SKM-1 treated with dmso at 0.1 percent for 144 hours (cell line): ENCODE results near the gene FUCA1.
"Not testable (repeated sequence)": the region's sequence is repeated elsewhere in the genome, so short reads cannot be mapped to it uniquely, and the experiment has no call there.

Experiments
- DNase-seq: peaks from one replicate; lab custom pipeline; 2025; ENCODE audit not compliant: unreplicated experiment; lab: John Stamatoyannopoulos, UW

Gene FUCA1

DNA sequence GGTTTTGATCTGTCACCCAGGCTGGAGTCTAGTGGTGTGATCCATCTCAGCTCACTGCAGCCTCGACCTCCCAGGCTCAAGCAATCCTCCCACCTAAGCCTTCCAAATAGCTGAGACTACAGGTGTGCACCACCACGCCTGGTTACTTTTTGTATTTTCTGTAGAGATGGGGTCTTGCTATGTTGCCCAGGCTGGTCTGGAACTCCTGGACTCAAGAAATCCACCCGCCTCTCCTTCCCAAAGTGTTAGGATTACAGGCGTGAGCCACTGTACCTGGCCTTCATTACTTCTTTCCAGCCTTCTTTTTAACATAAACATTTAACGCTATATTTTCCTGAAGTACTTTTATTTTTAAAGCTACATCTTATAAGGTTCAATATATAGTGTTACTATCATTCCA lies 24.4 kb downstream of the FUCA1 start:
- no peak for DNase-seq

DNA sequence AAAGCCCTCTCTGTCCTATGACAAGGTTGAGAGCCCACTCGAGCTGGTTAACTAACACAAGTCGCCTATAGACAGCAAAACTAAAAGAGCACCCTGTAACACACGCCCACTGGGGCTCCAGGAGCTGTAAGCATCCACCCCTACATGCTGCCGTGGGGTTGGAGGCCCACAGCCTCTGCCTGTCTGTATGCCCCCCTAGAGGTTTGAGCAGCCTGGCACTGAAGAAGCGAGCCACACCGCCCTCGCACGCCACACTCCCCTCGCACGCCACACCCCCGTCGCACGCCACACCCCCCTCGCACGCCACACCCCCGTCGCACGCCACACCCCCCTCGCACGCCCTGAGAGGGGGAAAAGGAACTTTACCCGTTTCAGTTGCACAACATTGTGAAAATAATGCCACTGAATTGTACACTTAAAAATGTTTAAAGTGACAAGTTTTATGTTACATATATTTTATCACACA lies 29.7 kb downstream of the FUCA1 start:
- DNase-seq: peak; percentile 45

DNA sequence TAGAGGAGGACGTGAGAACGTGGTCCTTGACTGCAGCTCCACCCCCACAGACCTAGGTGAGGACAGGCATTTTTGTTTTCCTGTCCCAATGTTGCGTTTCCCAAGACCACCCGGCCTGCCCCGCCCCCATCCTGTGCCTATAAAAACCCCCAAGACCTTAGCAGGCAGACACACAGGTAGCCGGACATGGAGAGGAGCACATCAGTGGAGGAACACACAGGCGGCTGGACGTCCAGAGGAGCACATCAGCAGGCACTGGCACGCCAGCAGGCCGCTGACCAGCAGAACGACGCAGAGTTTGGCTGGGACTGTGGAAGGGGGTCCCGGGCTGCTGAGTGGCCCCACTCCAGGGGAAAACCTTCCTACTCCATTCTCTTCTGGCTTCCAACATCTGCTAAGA lies 30.2 kb downstream of the FUCA1 start:
- DNase-seq: no peak

DNA sequence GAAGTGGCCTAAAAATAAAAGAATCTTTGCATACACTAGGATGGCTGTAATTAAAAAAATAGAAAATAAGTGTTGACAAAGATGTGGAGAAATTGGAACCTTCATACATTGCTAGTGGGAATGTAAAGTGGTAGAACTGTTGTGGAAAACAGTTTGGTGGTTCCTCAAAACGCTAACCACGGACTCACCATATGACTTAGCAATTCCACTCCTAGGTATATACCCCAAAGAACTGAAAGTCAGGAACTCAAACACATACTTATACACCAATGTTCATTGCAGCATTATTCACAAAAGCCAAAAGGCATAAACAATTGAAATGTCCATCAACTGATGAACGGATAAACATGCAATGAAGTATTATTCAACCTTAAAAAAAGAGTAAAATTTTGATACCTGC lies 32.1 kb downstream of the FUCA1 start:
- DNase-seq: peak; percentile 19

DNA sequence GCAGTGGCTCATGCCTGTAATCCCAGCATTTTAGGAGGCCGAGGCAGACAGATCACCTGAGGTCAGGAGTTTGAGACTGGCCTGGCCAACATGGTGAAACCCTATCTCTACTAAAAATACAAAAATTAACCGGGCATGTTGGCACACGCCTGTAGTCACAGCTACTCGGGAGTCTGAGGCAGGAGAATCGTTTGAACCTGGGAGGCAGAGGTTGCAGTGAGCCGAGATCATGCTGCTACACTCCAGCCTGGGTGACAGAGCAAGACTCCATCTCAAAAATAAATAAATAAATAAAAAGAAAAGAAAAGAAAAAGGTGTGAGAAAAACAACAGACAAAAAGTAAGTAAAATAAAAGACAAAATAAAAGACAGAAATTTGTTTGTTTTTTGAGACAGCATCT lies 33.9 kb downstream of the FUCA1 start:
- DNase-seq: not testable (repeated sequence)

DNA sequence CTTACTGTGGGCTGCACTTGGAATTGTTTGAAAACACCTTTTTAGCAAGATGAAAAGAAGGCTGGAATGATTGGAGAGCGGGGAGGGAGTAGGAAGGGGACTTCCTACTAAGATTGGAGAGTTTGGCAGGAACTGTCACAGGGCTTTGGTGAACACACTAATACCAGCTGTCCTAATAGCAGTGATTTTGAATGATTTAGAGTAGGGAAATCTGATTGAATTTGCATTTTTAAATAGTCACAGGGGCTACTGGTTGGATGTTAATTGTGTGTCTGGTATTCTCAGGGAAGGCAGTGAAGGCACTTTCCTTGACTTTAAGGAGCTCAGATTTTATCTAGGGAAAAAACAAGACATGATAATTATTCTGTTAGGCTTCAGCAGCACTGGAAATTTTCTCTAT lies 40.4 kb downstream of the FUCA1 start:
- DNase-seq: no peak

DNA sequence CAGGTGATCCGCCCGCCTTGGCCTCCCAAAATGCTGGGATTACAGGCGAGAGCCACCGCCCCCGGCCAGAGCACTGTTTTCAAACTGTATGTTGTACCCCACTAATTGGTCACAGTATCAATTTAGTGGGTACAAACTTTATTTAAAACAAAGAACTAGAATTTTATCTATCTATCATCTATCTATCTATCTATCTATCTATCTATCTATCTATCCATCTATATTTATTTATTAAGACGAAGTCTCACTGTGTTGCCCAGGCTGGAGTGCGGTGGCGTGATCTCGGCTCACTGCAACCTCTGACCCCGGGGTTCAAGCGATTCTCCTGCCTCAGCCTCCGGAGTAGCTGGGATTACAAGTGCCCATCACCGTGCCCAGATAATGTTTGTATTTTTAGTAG lies 41.5 kb downstream of the FUCA1 start:
- not testable (repeated sequence) for DNase-seq

DNA sequence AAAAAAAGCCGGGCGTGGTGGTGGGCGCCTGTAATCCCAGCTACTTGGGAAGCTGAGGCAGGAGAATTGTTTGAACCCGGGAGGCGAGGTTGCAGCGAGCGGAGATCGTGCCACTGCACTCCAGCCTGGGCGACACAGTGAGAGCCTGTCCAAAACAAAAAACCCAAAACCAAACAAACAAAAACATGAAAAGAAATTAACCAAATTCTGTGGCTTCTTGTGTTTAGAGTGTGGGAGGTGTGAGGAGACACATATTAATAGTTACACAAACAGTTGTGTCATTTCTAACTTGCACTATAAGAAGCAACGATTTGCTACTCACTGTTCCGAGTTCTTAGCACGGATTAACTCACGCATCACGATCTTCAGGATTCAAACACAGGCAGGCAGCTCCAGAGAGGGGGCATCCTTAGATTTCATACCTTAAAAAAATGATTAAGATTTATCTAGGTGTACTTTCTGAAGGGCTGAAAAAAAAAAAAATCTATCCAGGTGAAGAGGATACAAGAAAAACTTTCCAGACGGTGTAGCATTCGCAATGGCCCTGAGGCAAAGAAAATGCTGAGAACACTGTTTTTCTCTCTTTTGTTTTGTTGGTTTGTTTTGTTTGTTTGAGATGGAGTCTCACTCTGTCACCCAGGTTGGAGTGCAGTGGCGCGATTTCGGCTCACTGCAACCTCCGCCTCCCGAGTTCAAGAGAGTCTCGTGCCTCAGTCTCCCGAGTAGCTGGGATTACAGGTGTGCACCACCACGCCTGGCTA lies 42.1 kb downstream of the FUCA1 start:
- DNase-seq: no peak

DNA sequence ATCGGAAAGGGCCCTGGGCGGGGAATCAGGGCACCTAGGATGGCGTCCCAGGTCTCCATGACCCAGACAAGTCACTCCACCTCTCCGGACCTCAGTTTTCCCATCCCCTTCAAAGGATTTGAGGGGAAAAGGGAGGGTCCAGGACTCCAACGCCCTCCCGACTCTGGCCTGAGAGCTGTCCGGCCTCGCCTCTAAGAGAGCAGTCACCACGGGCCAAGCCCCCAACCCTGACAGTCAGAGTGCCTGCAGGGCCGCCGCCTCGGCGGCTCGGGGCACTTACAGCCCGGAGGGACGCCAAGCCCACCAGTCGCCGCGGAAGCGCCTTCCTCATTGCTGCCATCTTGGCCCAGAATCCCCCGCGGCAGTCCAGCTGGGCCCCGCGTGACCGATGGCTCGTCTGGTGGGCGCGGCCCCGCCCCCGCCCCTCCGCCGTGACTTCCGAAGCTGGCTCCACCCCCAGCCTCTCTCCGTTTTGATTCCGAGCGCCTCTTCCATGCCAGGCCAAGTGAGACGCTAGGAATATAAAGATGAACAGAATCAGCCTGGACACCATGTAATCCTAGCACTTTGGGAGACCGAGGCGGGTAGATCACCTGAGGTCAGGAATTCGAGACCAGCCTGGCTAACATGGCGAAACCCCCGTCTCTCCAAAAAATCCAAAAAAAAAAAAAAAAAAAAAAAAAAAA lies 42.9 kb downstream of the FUCA1 start, which contains the start of gene HMGCL:
HMGCL (minus strand) TSS at position 354 of the 686 bp plus-strand sequence; CDS start at position 340, 14 bp downstream.
- peak; percentile 78 for DNase-seq

DNA sequence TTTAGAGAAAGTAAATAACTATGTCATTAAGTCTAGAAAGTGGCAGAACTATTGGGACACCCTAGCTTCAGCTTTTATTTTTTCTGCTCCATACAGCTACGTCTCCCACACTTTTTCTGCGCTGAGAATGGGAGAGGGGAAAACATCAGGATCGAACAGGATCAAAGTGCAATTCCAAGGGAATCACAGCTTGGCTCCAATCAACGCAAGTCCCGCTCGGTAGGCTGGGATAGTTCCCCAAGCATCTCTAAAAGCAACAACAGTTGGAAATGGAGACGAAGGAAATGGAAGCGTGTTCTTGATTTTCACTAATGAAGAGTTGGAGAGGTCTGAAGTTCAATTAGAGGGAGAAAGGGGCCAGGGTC lies 43.4 kb downstream of the FUCA1 start:
- no peak for DNase-seq

DNA sequence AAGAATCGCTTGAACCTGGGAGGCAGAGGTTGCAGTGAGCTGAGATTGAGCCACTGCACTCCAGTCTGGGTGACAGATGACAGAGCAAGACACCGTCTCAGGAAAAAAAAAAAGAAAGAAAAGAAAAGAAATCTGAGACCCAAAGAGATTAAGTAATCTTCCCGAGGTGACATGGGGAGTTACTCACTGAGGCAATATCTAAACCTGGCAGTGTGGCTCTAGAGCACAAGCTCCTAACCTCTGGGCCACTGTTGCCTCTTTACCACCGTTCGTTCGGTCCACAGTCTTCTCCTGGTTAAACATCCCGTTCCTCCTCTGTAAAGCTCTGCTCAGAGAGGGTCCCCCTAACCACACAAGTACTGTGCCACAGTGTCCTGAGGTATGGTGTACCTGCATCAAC lies 44.3 kb downstream of the FUCA1 start:
- no peak for DNase-seq

DNA sequence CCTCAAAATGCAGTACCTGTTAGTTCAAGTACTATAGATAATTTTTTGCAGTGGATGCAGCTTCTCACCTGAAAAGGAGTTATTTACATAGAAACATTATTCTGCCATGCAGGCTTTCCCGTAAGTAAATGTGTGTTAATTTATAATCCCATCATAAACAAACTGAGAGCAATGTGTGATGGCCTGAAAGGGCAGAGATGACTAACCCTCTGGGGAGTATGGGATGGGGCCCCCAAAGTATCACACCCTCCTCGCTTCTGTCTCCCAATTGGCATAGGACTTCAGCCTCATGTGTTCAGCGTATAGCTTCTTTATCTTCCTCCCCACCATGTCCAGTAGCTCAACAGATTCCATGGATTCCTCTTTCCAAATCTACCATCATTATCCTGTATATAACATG lies 50.5 kb downstream of the FUCA1 start:
- DNase-seq: no peak

DNA sequence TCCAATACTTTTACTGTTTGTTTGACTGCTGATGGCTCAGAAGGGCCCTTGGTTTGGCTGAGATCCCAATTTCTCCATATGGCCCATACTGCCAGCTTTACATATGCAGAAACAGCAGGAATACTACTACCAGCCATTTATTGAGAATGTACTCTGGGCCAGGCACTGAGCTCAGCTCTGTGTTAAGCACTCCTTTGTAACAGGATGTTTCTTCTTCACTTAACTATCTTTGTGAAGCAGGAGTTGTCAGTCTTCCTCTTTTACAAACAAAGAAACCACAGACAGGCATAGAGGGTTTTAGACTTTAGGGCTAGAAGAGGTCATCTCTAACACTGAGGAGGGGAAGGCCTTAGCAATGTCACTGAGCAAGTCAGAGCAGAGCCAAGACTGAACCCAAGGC lies 51.2 kb downstream of the FUCA1 start:
- DNase-seq: peak; percentile 67

DNA sequence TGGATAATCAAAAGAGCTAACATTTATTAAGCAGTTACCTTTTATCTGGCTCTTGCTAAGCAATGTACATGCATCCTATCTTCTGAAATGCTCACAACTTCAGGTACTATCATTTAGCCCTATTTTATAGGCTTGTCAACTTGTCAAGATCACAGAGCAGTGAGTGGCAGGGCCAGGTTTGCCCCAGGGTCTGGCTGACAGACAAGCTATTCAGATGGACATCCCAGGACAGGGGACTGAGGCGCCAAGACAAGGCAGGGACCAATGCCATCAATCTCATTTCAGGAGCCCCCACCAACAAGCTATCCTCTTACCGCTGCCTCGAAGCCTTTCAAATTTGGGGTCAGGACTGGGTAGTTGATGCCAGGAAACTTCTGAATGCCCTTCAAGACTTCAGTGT lies 51.7 kb downstream of the FUCA1 start:
- DNase-seq: no peak

DNA sequence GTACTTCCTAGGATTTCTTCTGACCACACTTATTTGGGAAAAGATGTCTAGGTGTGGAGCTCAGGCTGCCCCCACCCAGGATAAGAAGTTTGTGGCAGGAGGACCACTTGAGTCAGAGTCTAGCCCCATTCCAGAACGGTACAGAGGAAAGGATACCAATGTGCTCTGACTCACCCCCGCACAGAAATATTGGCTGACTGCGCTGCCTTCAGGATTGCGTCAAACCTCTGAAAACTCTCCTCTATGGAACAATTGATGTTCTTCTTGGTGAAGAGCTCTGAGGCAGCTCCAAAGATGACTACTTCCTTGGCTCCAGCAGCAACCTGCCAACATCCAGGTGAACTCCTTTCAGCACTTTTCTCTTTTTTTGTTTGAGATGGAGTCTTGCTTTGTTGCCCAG lies 54.1 kb downstream of the FUCA1 start:
- DNase-seq: no peak

DNA sequence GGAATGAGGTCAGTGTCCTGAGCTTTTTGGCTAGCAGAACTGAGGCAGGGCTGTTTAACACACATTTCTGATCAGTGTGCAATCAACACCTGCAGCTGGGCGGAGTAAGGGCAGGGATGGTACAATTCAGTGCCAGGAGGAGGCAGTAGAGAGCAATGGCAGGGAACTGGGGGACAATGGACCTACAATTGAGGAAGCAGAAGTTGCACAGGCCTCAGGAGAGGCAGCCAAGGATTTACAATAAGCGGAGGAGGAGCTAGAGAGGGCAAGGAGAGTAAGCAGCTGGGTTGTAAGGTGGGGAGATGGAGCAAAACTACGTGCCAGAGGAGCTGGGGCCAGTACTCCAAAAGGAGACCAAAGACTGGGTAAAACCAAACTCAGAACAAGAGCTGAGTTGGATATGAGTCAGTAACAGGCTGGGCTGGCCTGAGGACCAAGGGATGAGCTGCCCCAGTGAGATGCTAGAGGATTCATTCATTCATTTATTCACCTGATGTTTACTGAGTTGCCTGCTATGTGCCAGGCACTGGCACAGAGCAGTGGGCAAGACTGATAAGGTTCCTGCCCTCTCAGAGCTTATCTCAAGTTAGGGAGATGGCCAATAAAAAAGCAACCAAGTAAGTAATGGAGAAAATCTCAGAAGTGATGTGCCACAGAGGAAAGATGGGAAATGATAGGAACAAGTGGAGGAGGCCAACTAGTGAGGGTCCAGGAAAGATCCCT lies 57.1 kb downstream of the FUCA1 start:
- peak; percentile 92 for DNase-seq

DNA sequence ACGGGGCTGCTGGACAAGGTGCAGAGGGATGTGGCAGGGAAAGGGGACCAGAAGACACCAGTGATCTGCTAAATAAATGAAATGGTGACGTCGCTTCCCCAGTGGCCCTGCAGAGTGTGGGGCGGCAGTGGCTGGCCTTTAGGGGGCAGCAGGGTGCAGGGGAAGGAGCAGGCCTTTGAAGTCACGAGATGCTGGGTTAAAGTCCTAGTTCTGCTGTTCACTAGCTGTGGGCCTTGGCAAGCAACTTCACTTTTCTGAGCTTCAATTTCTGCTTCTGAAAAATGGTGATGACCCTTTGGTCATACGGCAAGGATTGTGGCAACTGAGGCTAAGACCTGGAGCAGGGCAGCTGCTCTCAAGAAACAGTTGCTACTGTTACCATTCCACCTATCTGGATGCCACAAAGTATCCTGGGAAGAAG lies 58.3 kb downstream of the FUCA1 start:
- DNase-seq: peak; percentile 91

DNA sequence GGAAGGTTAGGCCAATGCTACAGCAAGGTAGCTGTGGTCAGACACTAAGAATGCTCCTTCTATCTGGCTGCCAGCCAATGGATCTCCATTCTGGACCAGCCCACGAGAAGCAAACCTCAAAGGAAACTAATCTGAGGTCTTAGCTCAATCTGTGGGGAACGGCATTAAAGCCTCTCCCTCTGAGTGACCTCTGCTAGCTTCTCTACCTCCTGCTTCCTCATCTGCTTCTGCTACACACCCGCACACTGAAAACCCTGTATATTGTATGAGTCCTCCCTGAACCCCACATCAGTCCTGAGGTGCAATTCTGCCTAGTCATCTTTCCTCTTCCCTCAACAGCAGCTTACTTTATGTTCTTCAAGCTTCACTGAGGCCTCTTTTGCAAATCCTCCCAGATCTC lies 60.6 kb downstream of the FUCA1 start:
- peak; percentile 93 for DNase-seq

DNA sequence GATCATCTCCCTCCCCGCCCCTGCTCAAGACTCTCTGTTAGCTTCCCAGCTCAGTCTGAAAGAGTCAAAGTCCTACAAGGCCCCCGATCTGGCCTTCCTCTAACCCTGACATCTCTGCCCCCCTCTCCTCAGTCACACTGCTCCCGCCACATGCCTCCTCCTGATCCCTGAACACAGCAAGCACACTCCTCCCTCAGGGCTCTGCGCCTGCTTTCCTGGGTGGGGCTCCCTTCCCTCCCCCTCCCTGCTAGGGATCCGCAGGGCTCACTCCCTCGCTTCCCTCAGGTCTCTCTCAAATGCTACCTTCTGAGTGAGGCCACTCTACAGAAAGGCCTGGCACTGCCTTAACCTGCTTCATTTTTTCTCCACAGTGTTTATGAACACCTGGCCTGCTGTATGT lies 61.8 kb downstream of the FUCA1 start:
- DNase-seq: no peak

DNA sequence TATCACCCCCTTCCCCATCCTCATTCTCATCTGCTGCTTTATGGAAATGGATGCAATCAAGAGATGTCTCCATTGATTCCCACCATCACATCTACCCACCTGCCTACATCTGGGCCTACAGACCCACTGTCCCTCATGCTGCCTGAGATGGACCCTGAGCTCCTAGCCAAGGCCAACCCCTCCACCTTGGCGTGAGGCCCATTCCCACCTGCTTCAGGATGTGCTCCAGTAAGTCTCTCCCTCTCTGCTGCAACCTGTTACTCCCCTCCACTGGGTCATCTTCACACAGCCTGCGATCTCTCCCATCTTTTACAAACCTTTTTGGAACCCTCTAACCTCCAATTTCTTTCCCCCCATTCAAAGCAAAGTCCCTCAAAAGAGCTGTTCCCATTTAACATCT lies 63.1 kb downstream of the FUCA1 start:
- DNase-seq: no peak

DNA sequence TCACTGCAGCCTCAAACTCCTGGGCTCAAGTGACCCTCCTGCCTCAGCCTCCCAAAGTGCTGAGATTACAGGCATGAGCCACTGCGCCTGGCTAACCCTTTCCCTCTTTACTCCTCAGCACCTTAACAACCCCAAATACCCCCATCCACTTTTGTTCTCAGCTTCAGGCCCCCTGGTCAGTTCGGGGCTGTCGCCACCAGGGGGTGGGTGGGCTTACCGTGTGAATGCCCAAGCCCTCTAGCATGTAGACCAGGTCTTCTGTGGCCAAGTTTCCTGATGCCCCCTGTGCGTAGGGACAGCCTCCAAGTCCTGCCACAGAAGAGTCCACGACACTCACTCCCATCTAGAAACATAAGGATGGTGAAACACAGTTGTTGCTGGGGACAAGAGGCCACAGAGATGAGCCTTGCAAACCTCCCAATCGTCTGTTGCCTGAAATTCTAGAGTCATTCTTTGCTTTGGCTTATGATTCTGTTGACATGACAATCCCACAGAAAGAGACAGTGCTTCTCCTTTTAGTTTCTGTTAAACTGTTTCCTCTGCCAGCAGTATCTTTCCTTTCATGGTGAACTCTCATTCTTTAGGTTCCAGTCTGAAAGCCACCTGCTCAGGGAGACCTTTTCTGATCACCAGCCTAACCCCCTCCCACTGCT lies 63.8 kb downstream of the FUCA1 start:
- no peak for DNase-seq
